Endometrial microvascular endothelial cells (primary cell): Measurements from ENCODE around the gene CTSZ. TPM values are rescaled to one million over a fixed set of nuclear protein-coding genes. Genes with fewer than 3 reads are reported as not detected.

Source experiments
- in situ Hi-C: cut with HindIII; loops from 2 replicates; pipeline ENCODE4 v1.10.0; 2017; ENCODE audit warnings: low sequenced_read_pairs, low pct_unique_long_range_greater_than_20kb; ENCODE audit errors: inconsistent ontology term
- total RNA-seq: library from RNA; depleted of rRNA; stranded (reverse); fragments of >200 nt; gene quantifications from one replicate; pipeline ENCODE4 v1.2.3, GENCODE V29; 2015; ENCODE audit errors: inconsistent ontology term

Gene CTSZ
- total RNA-seq, 1 donor from 2014 or later = 226 TPM

- in situ Hi-C loops = loop anchor here (25.0 kb wide), 1 partner anchor 143 kb away; the partner anchor contains the start of genes GNAS and GNAS-AS1
Observed at GRCh38 chr20:59004763-59005522, 2.1 kb downstream of the CTSZ start.

GRCh38 chr20:59004493-59004762, 2.6 kb downstream of the CTSZ start:
- in situ Hi-C loops = loop anchor here (25.0 kb wide), 1 partner anchor 142 kb away; the partner anchor contains the start of genes GNAS and GNAS-AS1

DNA sequence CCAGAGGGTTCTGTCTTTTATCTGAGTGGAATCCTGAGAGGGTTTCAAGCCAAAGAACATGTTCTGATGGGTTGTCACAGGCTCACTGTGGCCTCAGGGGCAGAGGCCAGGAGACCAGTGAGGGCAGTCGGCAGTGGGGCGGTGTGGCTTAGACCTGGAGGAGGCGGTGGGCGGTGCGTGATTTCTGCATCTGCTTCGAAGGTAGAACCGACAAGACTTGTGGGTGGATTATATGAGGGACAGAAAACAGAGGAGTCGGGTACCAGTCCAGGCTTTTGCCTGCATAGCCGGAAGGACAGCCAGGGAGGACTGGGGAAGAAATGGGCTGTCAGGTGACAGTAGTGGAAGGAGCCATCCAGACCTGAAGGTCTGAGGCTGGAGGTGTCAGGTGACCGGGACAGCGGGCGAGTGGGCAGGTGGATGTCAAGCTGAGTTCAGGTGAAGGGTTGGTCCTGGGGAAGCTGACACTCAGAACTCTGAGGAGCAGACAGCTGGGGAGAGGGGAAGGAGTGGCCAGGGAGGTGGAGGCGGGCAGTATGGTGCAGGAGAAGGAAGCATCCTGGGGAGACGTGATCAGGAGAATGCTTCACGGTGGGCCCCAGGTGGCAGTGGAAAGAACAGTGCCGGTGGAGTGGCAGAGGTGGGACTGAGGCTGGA, 3.1 kb downstream of the CTSZ start:
- in situ Hi-C loops = loop anchor here (25.0 kb wide), 1 partner anchor 142 kb away; the partner anchor contains the start of genes GNAS and GNAS-AS1

DNA sequence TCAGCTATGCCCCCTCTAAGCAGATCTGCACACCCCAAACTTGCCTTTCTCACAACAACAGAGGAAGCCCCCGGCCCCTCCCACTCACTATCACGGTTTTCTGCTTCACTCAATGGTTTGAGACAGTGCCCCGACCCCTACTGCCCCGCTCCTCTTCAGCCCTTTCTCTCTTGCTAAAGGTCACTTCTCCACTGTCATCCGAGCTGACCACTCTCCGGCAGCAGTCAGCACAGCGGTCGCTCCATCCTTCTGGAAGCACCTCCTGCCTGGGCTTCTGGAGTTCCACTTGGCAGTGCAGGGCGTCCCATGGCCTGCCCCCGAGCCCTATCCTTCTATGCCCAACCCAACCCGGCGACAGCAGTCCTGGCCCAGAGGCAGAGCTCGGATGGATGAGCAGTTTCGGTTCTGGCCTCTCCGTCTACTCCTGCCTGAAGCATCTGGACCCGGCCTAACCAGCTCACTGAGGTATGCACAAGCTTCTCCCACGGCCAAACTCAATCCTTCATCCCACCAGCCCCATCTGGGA, 4.1 kb downstream of the CTSZ start:
- in situ Hi-C loops = loop anchor here (25.0 kb wide), 1 partner anchor 141 kb away; the partner anchor contains the start of genes GNAS and GNAS-AS1

GRCh38 chr20:59002388-59002787, 4.7 kb downstream of the CTSZ start:
- in situ Hi-C loops = loop anchor here (25.0 kb wide), 1 partner anchor 140 kb away; the partner anchor contains the start of genes GNAS and GNAS-AS1

- in situ Hi-C loops = loop anchor here (25.0 kb wide), 1 partner anchor 139 kb away; the partner anchor contains the start of genes GNAS and GNAS-AS1
Observed at GRCh38 chr20:59001449-59002171, 5.4 kb downstream of the CTSZ start.

- in situ Hi-C loops = loop anchor here (25.0 kb wide), 1 partner anchor 139 kb away; the partner anchor contains the start of genes GNAS and GNAS-AS1
Observed at GRCh38 chr20:59001068-59001448, 6.0 kb downstream of the CTSZ start.

- in situ Hi-C loops = loop anchor here (25.0 kb wide), 1 partner anchor 138 kb away; the partner anchor contains the start of genes GNAS and GNAS-AS1
Observed at GRCh38 chr20:59000326-59000725, 6.7 kb downstream of the CTSZ start.

DNA sequence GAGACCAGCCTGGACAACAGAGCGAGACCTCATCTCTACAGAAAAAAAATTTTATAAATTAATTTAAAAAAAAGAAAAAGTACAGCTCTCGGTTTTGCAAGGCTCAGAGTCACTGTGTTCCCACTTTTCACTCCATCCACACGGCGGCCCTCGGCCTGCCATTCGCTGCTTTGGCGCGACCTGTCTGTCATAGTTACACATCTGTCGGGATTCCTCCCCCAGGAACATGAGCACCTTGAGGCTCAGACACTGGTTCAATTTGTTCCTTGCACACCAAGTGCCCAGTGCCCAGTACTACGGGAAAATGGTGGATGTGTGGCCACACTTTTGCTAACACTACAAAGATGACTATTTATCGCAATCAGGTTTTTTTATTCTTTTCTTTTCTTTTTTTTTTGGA, 8.4 kb downstream of the CTSZ start:
- in situ Hi-C loops = no loop called here

DNA sequence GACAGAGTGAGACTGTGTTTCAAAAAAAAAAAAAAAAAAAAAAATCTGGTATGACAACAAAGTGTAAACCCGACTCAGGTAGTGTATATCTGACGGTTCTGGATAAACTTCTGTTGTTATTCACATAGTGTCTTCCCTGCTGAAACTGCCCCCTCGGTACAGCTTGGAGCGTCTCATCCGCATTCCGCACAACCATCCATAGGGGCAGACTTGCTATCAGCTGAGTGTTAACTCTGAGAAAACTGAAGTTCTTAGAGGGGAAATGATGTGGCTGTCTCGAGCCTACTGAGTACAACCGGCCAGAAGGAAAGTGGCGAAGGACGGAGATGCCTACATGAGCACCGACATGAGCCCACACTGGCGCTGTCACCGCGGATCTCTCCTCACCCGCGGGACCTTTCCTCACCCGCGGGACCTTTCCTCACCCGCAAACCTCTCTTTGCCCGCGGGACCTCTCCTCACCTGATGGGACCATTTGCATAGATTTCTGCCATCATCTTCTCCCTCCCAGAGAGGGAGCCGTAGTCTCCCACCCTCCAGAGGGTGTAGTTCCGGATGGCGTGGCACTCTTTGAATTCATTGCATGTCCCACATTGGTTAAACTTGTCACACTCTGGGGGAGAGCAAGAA, 9.8 kb downstream of the CTSZ start:
- in situ Hi-C loops = no loop called here

GRCh38 chr20:58996226-58996611, 10.8 kb downstream of the CTSZ start:
- in situ Hi-C loops = no loop called here

DNA sequence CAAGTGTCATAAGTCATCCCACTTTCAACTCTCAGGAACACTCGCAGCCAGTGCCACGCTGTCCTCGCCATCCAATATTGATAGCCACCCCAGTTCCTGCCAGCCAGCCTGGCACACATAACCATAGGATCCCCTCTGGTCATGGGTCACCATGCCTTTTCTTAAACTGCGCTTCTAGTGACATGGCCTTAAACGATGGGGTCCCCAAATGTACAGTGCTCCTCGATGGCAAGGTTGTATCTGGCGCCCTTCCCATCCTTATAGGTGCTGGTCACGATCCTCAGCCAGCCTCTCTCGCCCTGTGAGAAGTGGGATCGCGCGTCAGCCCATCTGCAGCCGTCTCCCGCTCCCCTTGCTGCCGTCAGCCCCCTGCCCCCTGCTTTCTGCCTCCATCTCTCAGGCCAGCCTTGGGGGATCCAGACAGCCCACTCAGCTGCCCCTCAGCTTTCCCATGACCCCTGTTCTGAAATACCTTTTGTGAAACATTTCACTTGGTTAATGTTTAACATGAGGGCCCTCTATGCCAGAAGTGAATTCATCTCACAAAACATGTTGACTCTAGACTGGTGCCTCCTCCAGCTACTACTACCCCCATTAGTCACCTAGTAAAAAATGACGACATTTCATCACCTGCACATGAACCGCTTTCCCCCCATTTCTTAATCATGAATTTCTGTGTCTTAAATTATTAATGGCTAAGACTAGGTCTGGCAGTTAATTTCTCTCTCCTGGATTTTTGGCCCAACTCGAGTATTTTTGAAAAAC, 11.4 kb downstream of the CTSZ start:
- in situ Hi-C loops = no loop called here

- in situ Hi-C loops = no loop called here
Observed at GRCh38 chr20:58994390-58995159, 12.5 kb downstream of the CTSZ start.

- in situ Hi-C loops = no loop called here
Observed at GRCh38 chr20:58993332-58994248, 13.5 kb downstream of the CTSZ start.

DNA sequence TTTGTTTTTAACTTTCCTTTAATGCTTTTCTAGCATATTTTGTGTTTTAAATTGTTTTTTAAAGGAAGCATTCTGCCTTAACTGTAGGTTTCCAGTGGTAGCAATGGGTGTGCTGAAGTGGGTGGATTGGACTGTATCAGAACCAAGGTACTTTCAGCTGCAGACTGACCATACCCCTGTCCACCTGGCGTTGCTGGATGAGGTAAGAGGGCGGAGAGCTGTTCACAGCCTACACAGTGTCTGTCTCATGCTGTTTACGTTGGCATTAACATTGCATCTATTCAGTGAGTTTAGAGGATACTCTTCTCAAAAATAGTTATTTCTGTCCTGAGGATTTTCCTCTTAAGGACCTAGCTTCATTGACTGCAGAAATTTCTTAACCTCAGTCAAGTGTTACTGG, 14.1 kb downstream of the CTSZ start:
- in situ Hi-C loops = no loop called here

DNA sequence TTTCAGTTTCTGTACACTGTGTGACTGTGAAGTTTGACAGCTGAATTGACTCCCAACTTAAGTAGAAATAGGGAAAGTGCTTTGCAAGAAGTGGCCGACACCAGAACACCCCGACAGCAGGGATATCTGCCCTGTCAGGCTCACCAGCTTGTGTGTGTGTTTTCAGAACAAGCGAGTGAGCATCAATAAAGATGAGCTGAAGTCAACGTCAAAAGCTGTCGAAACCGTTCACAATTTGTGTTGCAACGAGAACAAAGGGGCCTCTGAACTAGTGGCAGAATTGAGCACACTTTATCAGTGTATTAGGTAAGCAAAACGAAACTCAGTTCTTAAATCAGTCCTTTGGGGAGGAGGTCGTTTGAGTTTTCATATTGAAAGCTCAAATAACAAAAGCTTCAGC, 15.3 kb downstream of the CTSZ start:
- in situ Hi-C loops = no loop called here
